GM12872 (cell line): ENCODE data around the gene PDLIM7.
A peak's percentile ranks its signal among the peaks of the same experiment; 100 is the strongest.

Experiments used
- TF ChIP-seq, protein P1 (sequence below): IDR thresholded peaks from 3 replicates; pipeline ENCODE4 v1.5.1; 2011; ENCODE audit warnings: low read depth, mild to moderate bottlenecking, low read length, moderate library complexity; ENCODE audit not compliant: insufficient read depth

Gene PDLIM7

DNA sequence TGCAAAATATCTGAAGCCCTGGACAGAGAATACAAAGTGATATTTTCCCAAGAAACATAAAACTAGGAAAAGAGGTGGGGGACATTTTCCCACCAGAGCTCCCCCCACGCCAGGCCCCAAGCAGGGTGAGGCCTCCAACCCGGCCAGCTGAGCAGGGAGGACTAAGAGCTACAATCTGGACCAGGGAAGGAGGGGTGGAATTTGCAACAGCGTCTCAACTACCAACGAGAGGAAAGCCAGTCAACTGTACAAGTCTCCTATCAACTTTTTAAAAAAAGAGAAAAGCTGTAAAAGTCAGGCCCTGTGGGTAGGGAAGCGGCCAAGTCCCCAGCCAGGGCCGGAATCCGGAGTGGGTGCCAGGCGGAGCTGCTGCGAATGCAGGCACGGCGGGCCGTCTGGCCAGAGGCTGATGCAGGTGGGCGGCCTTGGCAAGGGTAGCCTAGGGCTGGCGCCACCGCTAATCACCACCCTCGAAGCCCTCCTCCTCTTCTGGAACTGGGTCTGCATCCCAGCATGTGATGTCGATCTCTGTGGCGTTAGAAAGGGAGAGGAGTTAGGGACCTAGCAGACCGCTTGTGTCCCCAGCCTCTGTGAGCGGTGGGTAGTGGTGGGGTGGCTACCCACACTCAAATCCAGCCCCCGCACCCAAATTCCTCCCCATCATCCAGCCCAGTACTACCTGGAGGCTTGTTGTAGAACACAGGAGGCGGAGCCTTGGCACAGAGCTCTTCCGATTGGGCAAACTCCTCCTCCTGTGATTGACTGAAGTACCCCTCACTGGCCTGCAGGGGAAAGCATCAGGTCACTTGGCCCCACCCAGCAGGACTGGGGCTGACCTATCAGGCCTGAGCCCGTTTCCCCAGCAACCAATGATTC is 40.2 kb downstream of the PDLIM7 start:
- TF ChIP-seq, protein P1, sequence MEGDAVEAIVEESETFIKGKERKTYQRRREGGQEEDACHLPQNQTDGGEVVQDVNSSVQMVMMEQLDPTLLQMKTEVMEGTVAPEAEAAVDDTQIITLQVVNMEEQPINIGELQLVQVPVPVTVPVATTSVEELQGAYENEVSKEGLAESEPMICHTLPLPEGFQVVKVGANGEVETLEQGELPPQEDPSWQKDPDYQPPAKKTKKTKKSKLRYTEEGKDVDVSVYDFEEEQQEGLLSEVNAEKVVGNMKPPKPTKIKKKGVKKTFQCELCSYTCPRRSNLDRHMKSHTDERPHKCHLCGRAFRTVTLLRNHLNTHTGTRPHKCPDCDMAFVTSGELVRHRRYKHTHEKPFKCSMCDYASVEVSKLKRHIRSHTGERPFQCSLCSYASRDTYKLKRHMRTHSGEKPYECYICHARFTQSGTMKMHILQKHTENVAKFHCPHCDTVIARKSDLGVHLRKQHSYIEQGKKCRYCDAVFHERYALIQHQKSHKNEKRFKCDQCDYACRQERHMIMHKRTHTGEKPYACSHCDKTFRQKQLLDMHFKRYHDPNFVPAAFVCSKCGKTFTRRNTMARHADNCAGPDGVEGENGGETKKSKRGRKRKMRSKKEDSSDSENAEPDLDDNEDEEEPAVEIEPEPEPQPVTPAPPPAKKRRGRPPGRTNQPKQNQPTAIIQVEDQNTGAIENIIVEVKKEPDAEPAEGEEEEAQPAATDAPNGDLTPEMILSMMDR = peak; percentile 75

DNA sequence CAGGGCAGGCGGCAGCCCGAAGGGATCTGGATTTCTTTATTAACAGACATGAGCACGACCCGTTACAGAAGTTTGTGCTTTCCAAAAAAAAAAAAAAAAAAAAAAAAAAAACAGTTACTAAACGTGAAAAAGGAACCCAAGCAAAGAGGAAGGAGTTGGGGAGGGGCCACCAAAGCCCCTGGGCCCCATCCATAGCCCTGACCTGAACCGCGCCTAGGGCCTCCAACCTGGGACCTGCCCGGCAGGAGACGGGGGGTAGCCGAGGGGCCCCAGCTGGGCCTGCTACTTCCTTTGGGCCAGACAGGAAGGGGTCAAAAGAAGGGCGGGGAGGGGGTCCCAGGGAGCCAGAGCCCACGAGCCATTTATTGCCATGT is 40.8 kb downstream of the PDLIM7 start:
- TF ChIP-seq, protein P1 = no peak

DNA sequence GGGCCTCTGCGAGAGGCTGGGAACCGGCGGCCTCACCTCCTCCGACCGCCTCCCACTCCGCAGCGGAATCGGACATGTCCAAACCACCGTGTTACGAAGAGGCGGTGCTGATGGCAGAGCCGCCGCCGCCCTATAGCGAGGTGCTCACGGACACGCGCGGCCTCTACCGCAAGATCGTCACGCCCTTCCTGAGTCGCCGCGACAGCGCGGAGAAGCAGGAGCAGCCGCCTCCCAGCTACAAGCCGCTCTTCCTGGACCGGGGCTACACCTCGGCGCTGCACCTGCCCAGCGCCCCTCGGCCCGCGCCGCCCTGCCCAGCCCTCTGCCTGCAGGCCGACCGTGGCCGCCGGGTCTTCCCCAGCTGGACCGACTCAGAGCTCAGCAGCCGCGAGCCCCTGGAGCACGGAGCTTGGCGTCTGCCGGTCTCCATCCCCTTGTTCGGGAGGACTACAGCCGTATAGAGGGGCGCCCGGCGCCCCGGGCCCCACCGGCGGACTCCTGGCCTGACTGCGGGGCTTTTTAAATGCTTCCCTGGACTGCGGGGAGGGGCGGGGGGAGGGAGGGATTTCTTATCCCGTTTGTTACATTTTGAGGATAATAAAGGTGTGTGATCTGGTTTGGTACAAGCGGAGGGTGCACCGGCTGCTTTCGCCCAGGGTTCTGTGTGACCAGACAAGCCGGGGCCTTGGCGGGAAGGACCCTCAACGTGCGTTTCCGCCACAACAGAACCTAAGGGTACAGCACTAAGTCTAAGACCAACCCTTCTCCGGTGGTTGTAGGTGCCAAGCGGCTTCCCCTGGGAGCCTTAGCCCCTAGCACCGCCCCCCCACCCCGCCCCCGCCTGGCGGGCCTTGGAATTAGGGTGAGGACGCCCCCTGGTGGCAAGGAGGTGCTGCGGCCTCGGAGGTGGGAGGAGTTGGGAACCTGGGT is 41.5 kb downstream of the PDLIM7 start:
- TF ChIP-seq, protein P1 = peak; percentile 88

DNA sequence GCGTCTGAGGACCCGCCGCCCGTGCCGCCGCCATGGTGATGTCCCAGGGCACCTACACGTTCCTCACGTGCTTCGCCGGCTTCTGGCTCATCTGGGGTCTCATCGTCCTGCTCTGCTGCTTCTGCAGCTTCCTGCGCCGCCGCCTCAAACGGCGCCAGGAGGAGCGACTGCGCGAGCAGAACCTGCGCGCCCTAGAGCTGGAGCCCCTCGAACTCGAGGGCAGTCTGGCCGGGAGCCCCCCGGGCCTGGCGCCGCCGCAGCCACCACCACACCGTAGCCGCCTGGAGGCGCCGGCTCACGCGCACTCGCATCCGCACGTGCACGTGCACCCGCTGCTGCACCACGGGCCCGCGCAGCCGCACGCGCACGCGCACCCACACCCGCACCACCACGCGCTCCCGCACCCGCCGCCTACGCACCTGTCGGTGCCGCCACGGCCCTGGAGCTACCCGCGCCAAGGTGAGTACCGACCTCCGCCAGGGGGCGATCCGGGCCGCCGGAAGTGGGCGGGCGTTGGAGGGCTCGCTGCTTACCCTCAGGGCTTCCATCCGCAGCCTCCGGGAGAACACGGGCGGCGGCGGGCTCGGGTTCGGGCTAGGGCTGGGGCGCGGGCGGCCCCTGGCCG is 42.3 kb downstream of the PDLIM7 start:
- TF ChIP-seq, protein P1 = peak; percentile 79

DNA sequence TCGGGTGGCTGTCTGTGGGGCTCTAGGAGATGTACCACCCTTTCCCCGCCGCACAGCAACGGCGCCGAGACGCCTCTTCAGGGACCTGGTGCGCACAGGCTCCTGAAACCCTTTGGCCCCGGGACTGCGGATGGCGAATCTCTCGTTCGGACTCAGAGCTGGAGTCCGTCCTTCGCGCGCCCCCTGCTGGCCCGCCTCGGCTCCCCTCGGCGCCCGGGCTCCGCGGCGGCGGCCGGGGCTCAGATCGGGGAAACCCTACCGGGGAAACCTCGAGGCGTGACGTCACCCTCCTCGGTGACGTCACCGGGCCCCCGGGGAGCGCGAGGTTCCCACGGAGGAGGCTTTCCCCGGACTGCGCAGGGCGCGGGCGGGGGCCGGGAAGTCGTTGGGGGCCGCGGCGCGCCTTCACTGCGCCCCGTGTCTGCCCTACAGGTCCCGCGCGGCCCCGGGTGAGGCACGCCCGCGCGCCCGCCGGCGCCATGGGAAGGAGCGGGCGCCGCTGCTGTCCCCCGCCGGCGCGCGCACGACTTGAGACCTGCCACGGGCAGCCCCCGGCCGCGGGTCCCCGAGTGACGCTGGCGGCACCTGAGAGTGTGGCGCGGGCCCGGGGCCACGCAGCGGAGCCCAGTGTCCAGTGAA is 42.9 kb downstream of the PDLIM7 start:
- TF ChIP-seq, protein P1 = peak; percentile 80

DNA sequence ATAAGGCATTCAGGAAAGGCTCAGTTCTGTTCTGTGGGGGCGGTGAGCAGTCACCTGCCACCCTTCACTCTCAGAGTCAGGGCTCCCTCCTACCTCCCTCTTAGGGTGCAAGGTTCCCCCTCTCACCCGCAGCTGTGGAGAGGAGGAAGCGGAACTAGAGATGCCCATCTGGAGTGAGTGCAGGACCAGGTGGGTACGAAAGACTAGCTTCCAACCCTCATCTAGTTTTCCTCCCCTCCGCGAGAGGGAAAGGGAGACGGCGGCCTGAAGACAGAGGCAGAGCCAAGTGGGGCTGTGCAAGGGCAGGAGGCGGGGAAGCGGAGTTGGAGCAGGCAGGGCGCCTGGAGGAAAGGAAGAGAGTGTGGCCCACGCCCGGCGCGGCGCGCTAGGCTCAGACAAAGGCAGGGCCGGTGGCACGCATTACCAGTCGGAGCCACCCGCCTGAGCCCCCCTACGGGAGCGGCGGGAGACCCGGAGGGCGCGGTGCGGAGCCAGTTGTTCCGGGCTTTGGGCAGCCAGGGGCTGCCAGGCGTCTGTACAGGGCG is 43.5 kb downstream of the PDLIM7 start:
- TF ChIP-seq, protein P1 = no peak
